GM20000 (cell line): ENCODE results near the gene TCN2.
"Not testable (repeated sequence)": the region's sequence is repeated elsewhere in the genome, so short reads cannot be mapped to it uniquely, and the experiment has no call there.

Source experiments
- DNase-seq: peaks from one replicate; pipeline ENCODE4 v3.0.0; 2012; ENCODE audit warnings: low spot score
- TF ChIP-seq, protein P1 (sequence below): IDR thresholded peaks from 2 replicates; pipeline ENCODE4 v1.5.1; 2012; ENCODE audit warnings: mild to moderate bottlenecking, control low read depth; ENCODE audit errors: extremely low read depth, missing control alignments

TCN2 gene

DNA sequence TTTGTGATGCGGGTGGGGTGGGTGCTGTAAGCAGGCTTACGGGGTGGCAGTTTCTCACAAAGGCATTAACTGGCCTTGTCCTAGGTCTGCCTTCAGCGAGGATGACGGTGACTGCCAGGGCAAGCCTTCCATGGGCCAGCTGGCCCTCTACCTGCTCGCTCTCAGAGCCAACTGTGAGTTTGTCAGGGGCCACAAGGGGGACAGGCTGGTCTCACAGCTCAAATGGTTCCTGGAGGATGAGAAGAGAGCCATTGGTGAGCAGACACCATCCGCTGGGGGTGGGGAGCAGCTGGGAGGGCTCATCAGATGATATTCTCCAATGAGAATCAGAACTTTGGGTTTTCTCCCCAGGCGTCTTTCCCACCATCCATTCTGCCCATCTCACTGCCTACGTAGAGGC, 5.8 kb downstream of the TCN2 start:
- DNase-seq = no peak
- TF ChIP-seq, protein P1, sequence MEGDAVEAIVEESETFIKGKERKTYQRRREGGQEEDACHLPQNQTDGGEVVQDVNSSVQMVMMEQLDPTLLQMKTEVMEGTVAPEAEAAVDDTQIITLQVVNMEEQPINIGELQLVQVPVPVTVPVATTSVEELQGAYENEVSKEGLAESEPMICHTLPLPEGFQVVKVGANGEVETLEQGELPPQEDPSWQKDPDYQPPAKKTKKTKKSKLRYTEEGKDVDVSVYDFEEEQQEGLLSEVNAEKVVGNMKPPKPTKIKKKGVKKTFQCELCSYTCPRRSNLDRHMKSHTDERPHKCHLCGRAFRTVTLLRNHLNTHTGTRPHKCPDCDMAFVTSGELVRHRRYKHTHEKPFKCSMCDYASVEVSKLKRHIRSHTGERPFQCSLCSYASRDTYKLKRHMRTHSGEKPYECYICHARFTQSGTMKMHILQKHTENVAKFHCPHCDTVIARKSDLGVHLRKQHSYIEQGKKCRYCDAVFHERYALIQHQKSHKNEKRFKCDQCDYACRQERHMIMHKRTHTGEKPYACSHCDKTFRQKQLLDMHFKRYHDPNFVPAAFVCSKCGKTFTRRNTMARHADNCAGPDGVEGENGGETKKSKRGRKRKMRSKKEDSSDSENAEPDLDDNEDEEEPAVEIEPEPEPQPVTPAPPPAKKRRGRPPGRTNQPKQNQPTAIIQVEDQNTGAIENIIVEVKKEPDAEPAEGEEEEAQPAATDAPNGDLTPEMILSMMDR = no peak

DNA sequence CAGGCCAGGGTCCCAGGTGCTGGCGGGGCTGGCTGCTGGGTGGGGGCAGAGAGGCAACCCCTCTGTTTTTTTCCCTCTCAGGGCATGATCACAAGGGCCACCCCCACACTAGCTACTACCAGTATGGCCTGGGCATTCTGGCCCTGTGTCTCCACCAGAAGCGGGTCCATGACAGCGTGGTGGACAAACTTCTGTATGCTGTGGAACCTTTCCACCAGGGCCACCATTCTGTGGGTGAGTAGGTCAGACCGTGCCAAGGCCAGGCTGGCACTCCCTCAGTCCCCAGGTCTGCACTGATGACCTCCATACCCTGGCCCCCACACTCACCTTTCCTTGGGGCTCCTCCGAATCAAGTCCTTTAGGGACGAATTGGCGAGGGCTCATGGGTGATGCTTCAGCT, 7.3 kb downstream of the TCN2 start:
- DNase-seq = no peak
- TF ChIP-seq, protein P1 = no peak

DNA sequence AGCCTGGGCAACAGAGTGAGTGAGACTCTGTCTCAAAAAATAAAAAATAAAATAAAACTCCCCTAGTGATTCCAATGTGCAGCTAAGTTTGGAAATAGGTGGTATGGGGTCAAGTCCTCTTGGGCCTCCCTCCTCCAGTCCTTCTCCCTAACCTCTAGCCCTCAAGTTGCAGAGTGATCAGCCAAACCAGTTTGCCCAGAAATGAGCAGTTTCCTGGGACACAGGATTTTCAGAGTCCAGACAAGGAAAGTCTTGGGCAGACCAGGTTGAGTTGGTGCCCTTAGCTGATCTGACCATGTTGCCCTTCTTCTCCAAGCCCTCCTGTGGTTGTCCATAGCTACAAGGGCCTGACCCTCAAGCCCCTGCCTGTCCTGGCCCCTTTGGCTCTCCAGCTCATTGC, 7.9 kb downstream of the TCN2 start:
- DNase-seq = no peak
- TF ChIP-seq, protein P1 = no peak

DNA sequence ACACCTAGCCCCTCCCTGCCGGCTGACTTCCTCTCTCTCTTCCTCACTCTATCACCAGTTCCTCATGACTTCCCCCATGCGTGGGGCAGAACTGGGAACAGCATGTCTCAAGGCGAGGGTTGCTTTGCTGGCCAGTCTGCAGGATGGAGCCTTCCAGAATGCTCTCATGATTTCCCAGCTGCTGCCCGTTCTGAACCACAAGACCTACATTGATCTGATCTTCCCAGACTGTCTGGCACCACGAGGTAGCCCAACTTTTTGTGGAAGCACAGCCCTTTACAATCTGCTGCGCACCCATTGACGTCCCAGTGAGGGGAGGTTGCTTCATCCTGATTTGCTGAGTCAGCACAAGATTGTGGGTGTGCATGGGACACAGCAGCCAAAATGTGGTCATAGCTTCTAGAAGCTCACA, 8.6 kb downstream of the TCN2 start:
- TF ChIP-seq, protein P1 = no peak
- DNase-seq = no peak

DNA sequence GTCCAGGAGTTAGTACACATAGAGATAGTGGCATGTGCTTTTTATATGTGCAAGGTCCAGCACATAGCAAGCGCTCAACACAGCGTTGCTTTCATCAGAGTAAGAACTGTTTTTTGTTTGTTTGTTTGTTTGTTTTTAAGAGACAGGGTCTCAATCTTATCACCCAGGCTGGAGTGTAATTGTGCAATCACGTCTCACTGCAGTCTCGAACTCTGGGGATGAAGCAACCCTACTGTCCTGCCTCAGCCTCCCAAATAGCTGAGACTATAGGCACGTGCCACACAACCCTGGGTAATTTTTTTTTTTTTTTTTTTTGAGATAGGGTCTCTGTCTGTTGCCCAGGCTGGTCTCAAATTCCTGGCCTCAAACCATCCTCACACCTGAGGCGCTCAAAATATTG, 10.8 kb downstream of the TCN2 start:
- no peak for DNase-seq
- TF ChIP-seq, protein P1 = no peak

DNA sequence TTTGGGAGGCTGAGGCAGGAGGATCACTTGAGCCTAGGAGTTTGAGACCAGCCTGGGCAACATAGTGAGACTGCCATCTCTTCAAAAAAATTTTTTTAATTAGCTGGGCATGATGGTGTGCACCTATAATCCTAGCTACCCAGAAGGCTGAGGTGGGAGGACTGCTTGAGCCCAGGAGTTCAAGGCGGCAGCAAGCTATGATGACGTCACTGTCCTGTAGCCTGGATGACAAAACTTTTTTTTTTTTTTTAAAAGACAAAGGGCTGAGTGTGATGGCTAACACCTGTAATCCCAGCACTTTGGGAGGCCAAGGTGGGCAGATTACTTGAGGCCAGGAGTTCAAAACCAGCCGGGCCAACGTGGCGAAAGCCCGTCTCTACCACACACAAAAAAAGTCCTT, 12.9 kb downstream of the TCN2 start:
- DNase-seq = not testable (repeated sequence)

DNA sequence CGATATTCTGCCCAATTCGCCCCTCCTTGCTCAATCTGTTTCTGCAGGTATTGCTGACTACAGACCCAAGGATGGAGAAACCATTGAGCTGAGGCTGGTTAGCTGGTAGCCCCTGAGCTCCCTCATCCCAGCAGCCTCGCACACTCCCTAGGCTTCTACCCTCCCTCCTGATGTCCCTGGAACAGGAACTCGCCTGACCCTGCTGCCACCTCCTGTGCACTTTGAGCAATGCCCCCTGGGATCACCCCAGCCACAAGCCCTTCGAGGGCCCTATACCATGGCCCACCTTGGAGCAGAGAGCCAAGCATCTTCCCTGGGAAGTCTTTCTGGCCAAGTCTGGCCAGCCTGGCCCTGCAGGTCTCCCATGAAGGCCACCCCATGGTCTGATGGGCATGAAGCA, 19.4 kb downstream of the TCN2 start:
- TF ChIP-seq, protein P1 = no peak
- no peak for DNase-seq

DNA sequence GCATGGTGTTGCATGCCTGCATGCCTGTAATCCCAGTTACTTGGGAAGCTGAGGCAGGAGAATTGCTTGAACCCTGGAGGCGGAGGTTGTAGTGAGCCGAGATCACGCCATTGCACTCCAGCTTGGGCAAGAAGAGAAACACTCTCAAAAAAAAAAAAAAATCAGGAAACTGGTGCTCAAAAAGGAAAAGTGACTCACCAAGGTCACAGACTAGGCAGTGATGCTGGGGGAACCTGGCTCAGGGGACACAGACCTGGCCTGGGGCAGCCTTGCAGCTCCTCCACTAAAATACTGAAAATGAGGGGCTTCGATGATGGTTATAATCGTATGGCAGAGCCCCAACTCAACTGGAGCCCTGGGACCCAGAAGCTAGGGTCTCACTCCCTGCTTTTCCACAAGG, 20.5 kb downstream of the TCN2 start:
- TF ChIP-seq, protein P1 = no peak
- DNase-seq = no peak
